SJCRH30 (cell line): Measurements from ENCODE around the gene SLC35F1. TPM values are rescaled to one million over a fixed set of nuclear protein-coding genes. Genes with fewer than 3 reads are reported as not detected.

Experiments
- DNase-seq, 2 experiments: peaks; one replicate each; pipeline ENCODE4 v3.0.0-alpha.2; 2015 to 2020
- H3K27ac ChIP-seq: fragments of 250-450 bp; sonication (Bioruptor Pico); 2 replicates; pipeline ENCODE4 v1.5.1; 2020; ENCODE audit warnings: mild to moderate bottlenecking, moderate library complexity
- H3K27me3 ChIP-seq: fragments of 250-450 bp; sonication (Bioruptor Pico); 2 replicates; pipeline ENCODE4 v1.5.1; 2020; ENCODE audit warnings: mild to moderate bottlenecking, moderate library complexity
- H3K36me3 ChIP-seq: fragments of 250-450 bp; sonication (Bioruptor Pico); 2 replicates; pipeline ENCODE4 v1.5.1; 2020; ENCODE audit warnings: mild to moderate bottlenecking, moderate library complexity
- H3K4me1 ChIP-seq: fragments of 250-450 bp; sonication (Bioruptor Pico); 2 replicates; pipeline ENCODE4 v1.5.1; 2020; ENCODE audit warnings: mild to moderate bottlenecking, moderate library complexity
- H3K4me3 ChIP-seq: fragments of 250-450 bp; sonication (Bioruptor Pico); 2 replicates; pipeline ENCODE4 v1.5.1; 2020; ENCODE audit warnings: mild to moderate bottlenecking, moderate library complexity
- H3K9me3 ChIP-seq: fragments of 250-450 bp; sonication (Bioruptor Pico); replicated peaks from 2 replicates; pipeline ENCODE4 v1.5.1; 2020; ENCODE audit warnings: mild to moderate bottlenecking, moderate library complexity
- total RNA-seq: library from RNA; depleted of rRNA; stranded (reverse); fragments of >200 nt; shearing (Covaris generic); gene quantifications from 2 replicates; pipeline ENCODE4 v1.2.3, GENCODE V29; 2014

SLC35F1 gene
- total RNA-seq, 1 experiment from 2014 or later, result 1.2 TPM

DNA sequence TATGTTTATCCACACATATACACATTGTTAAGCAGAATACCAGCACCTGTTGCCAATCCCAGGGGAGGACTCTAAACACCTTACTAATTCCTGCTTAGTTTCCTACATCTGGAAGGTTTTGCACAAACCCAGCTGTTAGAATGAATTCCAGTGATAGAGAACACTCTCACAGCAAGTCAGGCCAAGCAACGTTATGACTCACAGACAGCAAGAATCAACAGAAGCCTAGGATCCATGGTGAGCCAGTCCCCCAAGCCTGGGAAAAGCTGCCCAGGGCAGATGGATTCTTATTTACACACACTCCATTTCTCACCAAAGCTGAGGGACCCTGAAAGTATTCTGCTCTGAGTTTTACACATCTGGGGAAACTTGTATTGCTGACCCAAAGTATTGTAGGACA, 291.7 kb downstream of the SLC35F1 start:
- H3K4me3 ChIP-seq, result no peak overlapping the region
- no peaks in the 10 kb centered on the region for H3K4me1 ChIP-seq
- H3K36me3 ChIP-seq, result no peaks in the 10 kb centered on the region
- DNase-seq, result peak in 1 of 2 experiments; percentile 4
- no peaks in the 10 kb centered on the region for H3K27me3 ChIP-seq
- H3K9me3 ChIP-seq, result no peaks in the 10 kb centered on the region
- no peak overlapping the region for H3K27ac ChIP-seq

DNA sequence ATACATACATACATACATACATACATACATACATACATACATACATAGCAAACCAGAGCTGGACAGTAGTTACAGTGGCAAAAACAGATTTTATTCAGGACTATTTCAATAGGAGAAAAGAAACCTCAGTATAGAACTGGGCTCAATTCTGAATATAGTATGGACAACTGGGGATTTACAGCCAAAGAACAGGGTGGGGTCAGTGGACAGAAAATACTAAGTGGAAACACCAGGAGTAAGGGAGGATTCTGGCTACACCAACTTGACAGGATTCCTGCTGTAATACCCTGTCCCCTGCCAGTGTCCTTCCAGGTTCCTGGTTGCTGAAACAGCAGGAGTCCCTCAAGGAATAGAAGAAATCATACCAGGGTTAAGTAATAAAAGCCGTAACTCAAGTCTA, 293.1 kb downstream of the SLC35F1 start:
- Histone ChIP-seq H3K9me3 (no peaks in the 10 kb centered on the region), H3K27me3 (no peaks in the 10 kb centered on the region), H3K36me3 (no peaks in the 10 kb centered on the region), H3K4me1 (no peaks in the 10 kb centered on the region), H3K27ac (no peak overlapping the region), H3K4me3 (no peak overlapping the region)
- DNase-seq, result no peak

DNA sequence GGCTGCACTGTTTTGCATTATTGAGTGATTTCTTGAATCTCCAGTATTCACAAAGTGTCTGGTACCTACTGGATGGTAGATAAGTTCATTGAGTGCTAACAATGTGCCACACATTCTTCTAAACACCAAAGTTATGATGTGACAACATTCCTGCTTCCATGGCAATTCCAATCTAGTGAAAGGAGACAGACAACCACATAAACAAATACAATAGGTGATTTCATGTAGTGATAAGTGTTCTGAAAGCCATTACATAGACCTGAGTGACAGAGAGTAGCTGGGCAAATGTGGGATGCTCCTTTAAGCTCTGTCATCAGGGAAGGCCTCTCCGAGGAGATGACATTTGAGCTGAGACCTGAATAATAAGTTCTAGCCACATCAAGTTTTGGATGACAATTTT, 295.5 kb downstream of the SLC35F1 start:
- no peak overlapping the region for H3K27ac ChIP-seq
- H3K27me3 ChIP-seq, result no peaks in the 10 kb centered on the region
- DNase-seq, result no peak
- no peaks in the 10 kb centered on the region for H3K4me1 ChIP-seq
- H3K36me3 ChIP-seq, result no peaks in the 10 kb centered on the region
- H3K9me3 ChIP-seq, result no peaks in the 10 kb centered on the region
- no peak overlapping the region for H3K4me3 ChIP-seq

DNA sequence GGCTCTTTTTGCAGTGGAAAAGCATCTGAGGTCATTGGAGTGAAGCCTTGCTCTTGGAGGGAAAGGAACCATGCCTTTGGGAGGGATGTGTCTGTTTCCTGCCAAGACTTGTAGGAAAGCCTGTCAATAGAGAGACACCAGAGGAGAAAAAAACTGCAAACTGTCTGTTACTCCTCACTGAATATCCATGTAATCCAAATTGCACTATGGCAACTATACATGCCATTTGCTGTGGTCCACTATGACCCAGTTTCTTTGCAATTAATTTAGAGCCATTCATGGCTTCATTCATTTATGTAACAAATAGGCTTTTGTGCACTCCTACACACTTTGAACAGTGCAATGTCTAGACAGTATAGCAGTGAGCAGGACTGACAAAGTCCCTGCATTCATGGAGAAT, 296.5 kb downstream of the SLC35F1 start:
- DNase-seq, result no peak
- no peaks in the 10 kb centered on the region for H3K36me3 ChIP-seq
- no peak overlapping the region for H3K27ac ChIP-seq
- H3K4me3 ChIP-seq, result no peak overlapping the region
- no peaks in the 10 kb centered on the region for H3K4me1 ChIP-seq
- no peaks in the 10 kb centered on the region for H3K27me3 ChIP-seq
- H3K9me3 ChIP-seq, result no peaks in the 10 kb centered on the region

DNA sequence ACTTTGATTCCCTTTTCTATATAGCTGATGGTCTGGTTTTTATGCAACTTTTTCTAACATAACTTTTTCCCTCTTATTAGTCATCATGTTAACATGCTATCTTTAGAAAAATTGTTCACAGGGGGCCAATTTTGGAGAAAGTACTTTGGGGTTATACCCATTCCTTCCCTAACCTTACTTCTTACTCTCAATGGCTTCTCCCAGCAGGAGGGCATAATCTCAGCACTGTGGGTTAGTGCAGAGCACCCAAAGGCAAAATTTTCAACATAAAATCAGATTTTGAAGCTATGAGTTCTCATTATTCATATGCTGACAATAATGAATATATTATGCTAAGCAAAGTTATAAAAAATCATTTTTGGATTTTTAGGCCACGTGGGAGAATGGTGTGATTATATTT, 299.2 kb downstream of the SLC35F1 start:
- no peaks in the 10 kb centered on the region for H3K36me3 ChIP-seq
- DNase-seq, result no peak
- H3K9me3 ChIP-seq, result no peaks in the 10 kb centered on the region
- H3K4me3 ChIP-seq, result no peak overlapping the region
- no peaks in the 10 kb centered on the region for H3K27me3 ChIP-seq
- no peak overlapping the region for H3K27ac ChIP-seq
- H3K4me1 ChIP-seq, result no peaks in the 10 kb centered on the region

DNA sequence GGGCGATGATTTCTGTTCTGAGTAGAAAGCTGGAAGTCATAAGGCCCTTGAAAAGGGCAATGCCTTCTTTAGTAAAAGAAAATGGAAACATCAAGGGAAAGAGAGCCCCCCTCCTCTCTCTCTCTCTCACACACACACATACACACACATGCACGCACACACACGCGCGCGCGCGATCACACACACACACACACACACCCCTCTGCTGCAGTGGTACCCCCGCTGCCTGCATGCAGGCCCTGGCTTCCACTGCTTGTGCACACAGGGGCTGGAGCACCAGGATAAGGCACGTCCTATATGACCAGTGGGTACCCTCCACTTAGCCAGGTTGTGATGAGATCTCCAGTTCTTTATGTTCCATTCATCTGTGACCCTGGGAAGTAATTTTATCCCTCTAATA, 300.9 kb downstream of the SLC35F1 start:
- Histone ChIP-seq H3K4me1 (no peaks in the 10 kb centered on the region), H3K9me3 (no peaks in the 10 kb centered on the region), H3K4me3 (no peak overlapping the region), H3K27me3 (no peaks in the 10 kb centered on the region), H3K36me3 (no peaks in the 10 kb centered on the region), H3K27ac (no peak overlapping the region)
- no peak for DNase-seq

DNA sequence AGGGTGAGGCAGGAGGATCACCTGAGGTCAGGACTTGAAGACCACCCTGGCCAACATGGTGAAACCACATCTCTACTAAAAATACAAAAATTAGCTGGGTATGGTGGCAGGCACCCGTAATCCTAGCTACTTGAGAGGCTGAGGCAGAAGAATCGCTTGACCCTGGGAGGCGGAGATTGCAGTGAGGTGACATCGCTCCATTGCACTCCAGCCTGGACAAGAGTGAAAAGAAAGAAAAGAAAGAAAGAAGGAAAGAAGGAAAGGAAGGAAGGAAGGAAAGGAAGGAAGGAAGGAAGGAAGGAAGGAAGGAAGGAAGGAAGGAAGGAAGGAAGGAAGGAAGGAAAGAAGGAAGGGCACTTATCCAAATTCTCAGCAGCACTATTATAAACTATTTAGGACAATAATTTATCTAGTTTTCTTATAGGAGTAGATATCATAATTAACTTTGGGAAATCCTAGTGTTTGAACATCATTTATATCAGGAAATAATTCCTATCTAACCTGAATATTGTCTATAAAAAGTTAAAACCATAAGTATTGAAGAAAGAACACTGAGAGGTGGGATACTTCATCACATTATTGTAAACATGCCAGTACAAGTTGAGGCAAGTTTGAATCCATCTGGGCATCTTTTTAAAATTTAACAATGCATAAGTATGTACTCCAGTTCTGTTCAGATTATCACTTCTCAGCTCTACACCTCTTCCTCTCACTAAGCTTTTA, 305.5 kb downstream of the SLC35F1 start:
- Histone ChIP-seq H3K27ac (no peak overlapping the region), H3K27me3 (no peaks in the 10 kb centered on the region; the same call in 1 of the 2 replicates)

DNA sequence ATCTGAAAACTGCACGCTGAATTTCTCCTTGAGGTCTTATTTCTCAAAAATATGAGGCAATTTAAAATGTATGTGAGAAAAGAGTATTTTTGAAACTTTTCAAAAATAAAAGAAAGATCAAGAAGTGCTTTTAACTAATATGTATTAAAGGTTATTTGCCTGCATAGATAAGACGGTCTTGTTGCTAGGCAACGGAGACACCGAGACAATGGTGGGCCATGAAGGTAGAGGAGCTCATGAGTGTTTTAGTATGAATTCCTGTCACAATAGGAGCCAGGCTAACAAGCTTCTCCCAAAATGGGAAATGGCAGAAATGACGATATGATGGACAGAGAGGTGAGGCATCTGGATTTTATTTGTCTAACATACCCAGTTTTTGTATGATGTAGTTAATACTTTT, 308.2 kb downstream of the SLC35F1 start:
- DNase-seq, result no peak

More for the DNA sequence above, 305.5 kb downstream of the SLC35F1 start:
- Histone ChIP-seq H3K9me3 (no peaks in the 10 kb centered on the region), H3K4me3 (no peak overlapping the region), H3K4me1 (no peaks in the 10 kb centered on the region), H3K36me3 (no peaks in the 10 kb centered on the region)
- DNase-seq, result no peak

DNA sequence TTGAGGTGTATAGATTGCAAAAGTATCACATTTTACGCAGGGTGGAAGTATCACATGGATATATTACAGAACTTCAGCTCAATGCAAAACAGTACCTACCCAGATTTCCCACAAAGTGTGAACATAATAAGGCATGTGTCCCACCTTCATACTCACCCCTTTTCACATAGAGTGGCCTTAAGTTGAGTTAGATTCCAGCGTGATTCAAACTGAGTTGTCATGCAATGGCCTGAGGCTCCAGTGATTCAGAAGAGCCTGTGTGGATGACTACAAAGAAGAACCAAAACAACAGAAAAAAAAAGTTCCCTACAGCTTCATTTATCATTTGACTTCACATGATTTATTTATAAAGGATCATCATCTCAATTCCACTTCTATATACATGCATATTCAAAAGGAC, 309.7 kb downstream of the SLC35F1 start:
- Histone ChIP-seq H3K27me3 (no peaks in the 10 kb centered on the region; the same call in 1 of the 2 replicates), H3K9me3 (no peaks in the 10 kb centered on the region)

More for the DNA sequence above, 308.2 kb downstream of the SLC35F1 start:
- H3K9me3 ChIP-seq, result no peaks in the 10 kb centered on the region
- no peaks in the 10 kb centered on the region for H3K4me1 ChIP-seq
- H3K27me3 ChIP-seq, result no peaks in the 10 kb centered on the region; the same call in 1 of the 2 replicates
- H3K36me3 ChIP-seq, result no peaks in the 10 kb centered on the region
- H3K4me3 ChIP-seq, result no peak overlapping the region
- no peak overlapping the region for H3K27ac ChIP-seq

DNA sequence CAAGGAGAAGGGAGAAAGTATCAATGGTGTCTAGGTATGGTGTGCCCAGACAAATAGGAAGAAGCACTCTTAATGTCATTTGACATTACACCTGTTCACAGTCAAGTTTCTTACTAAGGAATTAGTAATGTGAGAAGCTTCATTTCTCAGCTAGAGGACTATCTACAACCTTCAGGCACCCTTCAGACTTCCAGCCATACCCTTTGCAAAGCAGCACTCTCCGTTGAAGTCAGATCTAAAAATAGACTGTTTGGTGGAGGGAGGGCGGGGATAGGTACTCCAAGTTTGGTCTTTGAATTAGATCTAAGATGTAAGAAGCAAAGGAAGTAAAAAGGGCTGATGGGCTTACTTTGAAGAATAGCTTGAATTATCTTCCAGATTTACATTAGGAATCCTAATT, 311.1 kb downstream of the SLC35F1 start:
- Histone ChIP-seq H3K4me1 (no peaks in the 10 kb centered on the region), H3K36me3 (no peaks in the 10 kb centered on the region), H3K27ac (no peak overlapping the region), H3K27me3 (no peaks in the 10 kb centered on the region; the same call in 1 of the 2 replicates), H3K4me3 (no peak overlapping the region), H3K9me3 (no peaks in the 10 kb centered on the region)
- no peak for DNase-seq

More for the DNA sequence above, 309.7 kb downstream of the SLC35F1 start:
- no peak for DNase-seq
- no peaks in the 10 kb centered on the region for H3K36me3 ChIP-seq
- no peak overlapping the region for H3K4me3 ChIP-seq
- H3K27ac ChIP-seq, result no peak overlapping the region
- H3K4me1 ChIP-seq, result no peaks in the 10 kb centered on the region

DNA sequence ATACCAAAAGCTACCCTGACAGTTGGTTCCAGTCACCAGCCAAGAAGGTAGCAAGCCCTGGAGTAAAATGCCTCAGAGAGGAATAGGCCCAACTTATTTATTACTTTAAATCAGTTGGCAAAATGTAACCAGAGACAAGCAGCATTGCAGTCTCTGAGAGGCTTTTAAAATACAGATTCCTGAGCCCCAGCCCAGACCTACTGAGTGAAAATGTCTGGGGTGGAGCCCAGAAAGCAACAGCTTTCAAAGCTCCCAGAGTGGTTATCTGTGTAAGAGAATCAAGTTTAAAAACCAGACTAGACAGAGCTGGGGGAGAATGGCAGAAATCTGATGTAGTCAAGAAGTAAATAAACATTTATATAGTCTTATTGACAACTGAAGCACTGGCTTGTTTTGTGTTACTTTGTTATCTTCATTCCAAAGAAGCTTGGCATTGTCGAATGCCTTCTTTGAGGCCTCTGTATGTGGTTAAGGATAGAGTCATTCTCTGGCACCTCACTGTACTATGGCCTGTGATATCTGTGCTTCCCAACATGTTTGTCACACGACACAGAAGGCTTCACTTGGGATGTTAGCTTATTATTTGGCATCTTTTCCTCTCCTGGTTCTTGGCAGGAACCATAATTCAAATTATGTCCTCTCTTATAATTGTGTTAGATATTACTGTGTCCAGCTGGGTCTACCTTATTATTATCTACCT, 313.5 kb downstream of the SLC35F1 start:
- Histone ChIP-seq H3K4me3 (no peak overlapping the region), H3K27me3 (no peaks in the 10 kb centered on the region), H3K36me3 (no peaks in the 10 kb centered on the region), H3K27ac (no peak overlapping the region), H3K9me3 (no peaks in the 10 kb centered on the region), H3K4me1 (no peaks in the 10 kb centered on the region)
- no peak for DNase-seq

DNA sequence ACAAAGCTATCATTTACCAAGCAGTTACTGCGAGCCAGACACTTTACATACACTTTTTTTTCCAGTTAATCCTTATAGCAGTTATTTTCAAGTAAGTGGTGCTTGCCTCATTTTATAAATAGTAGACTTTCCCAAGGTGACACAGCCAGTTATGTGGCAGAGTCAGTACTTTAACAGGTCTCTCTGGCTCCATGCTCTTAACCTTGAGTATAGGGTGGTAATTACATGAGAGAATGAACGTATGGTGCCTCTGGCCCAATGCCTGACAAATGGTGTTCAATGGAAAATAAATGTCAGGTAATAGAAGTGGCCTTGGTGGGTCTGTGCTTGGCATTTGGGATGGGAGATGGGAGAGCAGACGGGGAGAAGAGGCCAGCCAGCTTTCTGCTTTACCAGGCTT, 316.3 kb downstream of the SLC35F1 start:
- no peaks in the 10 kb centered on the region for H3K27me3 ChIP-seq
- H3K4me3 ChIP-seq, result no peak overlapping the region

DNA sequence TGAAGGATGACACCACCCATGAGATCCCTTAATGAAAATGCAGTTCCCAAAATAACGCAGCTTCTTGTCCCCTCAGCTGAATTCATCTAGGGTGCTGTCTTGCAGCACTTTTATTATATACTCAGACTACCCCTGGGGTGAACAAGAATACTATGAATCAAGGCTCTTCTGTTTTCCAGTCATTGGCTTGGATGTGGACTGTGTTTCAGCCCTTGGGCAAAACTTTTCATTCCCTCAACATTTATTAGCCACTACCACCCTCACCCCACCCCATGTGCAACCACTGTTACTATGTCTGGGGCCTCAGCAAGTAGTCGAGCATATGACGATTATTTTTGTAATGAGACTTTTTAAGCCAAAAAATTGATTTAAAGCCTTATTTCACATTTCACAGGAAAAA, 321.8 kb downstream of the SLC35F1 start:
- Histone ChIP-seq H3K4me3 (no peak overlapping the region), H3K4me1 (no peaks in the 10 kb centered on the region), H3K9me3 (no peaks in the 10 kb centered on the region), H3K27ac (no peak overlapping the region), H3K27me3 (0 out of 2 replicates have a peak, but pooled peaks cover 3% of the 10 kb centered on the region), H3K36me3 (no peaks in the 10 kb centered on the region)
- DNase-seq, result no peak

More for the DNA sequence above, 316.3 kb downstream of the SLC35F1 start:
- Histone ChIP-seq H3K4me1 (no peaks in the 10 kb centered on the region), H3K36me3 (no peaks in the 10 kb centered on the region), H3K9me3 (no peaks in the 10 kb centered on the region), H3K27ac (no peak overlapping the region)
- no peak for DNase-seq

DNA sequence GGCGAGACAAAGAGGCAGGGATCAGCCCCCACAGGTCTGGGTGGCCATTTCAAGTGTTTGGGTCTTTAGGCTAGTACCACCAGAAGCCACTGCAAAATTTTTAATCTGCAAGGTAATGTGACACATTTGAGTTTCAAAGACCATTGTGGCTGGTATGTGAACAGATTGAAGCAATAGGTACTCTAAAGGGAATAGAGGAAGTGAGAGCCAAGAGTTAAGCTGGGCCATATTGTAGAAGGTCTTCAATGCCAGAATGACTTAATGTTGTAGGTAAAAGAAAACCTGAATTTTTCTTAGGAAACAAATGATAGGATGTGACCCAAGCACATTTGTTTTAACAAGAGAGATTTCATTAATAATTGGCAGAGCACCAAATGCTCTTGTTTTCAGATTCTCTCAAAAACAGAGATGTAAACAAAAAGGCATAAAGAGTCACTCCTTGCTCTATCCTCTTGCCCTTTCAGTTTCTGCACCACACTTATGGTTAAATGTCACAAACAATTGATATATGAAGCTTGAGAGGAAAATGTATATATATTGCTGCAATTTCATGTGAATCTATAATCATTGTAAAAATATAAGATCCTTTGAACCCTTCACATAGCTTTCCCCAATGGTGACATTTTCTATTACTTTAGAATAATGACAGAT, 333.9 kb downstream of the SLC35F1 start:
- Histone ChIP-seq H3K9me3 (no peaks in the 10 kb centered on the region), H3K36me3 (no peaks in the 10 kb centered on the region), H3K27ac (no peak overlapping the region), H3K4me1 (no peaks in the 10 kb centered on the region), H3K27me3 (no peaks in the 10 kb centered on the region), H3K4me3 (no peak overlapping the region)
- no peak for DNase-seq

DNA sequence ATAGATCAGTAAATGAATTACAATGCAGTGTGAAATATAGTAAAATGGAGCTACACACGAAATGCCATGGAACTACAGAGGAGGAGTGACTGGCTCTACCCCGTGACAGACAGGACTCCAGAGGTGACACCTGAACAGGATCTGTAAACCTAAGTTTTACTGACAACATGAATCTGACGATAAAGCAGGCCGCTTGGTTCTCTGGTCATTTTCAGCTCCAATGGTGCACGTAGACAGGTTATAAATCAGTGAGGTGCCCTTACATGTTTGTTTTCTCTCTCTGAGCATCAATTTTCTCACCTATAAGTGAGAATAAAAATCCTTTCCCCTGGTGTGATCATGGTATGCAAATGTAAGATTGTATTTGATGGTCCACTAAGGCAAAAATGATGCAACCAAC, 339.3 kb downstream of the SLC35F1 start:
- Histone ChIP-seq H3K4me3 (no peak overlapping the region), H3K27me3 (no peaks in the 10 kb centered on the region), H3K9me3 (0 out of 2 replicates have a peak, but pooled peaks cover 3% of the 10 kb centered on the region), H3K36me3 (no peaks in the 10 kb centered on the region), H3K4me1 (peaks cover 11% of the 10 kb centered on the region), H3K27ac (no peak overlapping the region)
- no peak for DNase-seq
